Measurements from ENCODE around the gene BRICD5.

BRICD5 gene

DNA sequence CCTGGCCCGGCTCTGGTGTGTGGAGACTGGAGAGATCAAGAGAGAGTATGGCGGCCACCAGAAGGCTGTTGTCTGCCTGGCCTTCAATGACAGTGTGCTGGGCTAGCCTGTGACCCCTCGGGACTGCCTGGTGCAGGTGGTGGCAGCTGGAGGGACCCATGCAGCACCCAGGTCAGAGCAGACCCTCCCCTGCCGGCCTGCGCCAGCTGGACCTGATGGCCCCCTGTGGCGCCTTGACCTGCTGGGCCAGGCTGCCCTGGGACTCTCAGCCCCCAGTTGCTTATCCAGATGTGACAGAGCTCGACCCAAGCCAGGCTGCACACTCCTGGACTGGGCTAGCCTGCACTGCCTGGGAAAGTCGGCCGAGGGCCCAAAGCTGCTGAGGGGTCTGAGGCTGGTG, 1.9 kb downstream of the BRICD5 start:
- TF ChIP-seq, protein P1, sequence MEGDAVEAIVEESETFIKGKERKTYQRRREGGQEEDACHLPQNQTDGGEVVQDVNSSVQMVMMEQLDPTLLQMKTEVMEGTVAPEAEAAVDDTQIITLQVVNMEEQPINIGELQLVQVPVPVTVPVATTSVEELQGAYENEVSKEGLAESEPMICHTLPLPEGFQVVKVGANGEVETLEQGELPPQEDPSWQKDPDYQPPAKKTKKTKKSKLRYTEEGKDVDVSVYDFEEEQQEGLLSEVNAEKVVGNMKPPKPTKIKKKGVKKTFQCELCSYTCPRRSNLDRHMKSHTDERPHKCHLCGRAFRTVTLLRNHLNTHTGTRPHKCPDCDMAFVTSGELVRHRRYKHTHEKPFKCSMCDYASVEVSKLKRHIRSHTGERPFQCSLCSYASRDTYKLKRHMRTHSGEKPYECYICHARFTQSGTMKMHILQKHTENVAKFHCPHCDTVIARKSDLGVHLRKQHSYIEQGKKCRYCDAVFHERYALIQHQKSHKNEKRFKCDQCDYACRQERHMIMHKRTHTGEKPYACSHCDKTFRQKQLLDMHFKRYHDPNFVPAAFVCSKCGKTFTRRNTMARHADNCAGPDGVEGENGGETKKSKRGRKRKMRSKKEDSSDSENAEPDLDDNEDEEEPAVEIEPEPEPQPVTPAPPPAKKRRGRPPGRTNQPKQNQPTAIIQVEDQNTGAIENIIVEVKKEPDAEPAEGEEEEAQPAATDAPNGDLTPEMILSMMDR (IDR thresholded peaks at IDR 0.05; ENCODE audit: insufficient read depth, low read length, missing control alignments) = no peak
- CTCF ChIA-PET = no interaction called here
- no peak for DNase-seq (ENCODE audit: low read depth, low spot score)
- H3K4me3 ChIP-seq (ENCODE audit: low read depth, low read length) = no peak overlapping the region
- POLR2A ChIA-PET = interaction anchor here (3.8 kb wide), 1 partner anchor 54 kb away, joined by 17 read pairs; the partner anchor contains the start of gene TRAF7

GRCh38 chr16:2208308-2208707, 2.4 kb downstream of the BRICD5 start:
- H3K4me3 ChIP-seq (ENCODE audit: low read depth, low read length) = no peak overlapping the region
- ChIA-PET CTCF (no interaction called here), POLR2A (interaction anchor here (3.8 kb wide), 1 partner anchor 53 kb away, joined by 17 read pairs; the partner anchor contains the start of gene TRAF7)
- TF ChIP-seq, protein P1 (IDR thresholded peaks at IDR 0.05; ENCODE audit: insufficient read depth, low read length, missing control alignments) = no peak
- no peak for DNase-seq (ENCODE audit: low read depth, low spot score)

DNA sequence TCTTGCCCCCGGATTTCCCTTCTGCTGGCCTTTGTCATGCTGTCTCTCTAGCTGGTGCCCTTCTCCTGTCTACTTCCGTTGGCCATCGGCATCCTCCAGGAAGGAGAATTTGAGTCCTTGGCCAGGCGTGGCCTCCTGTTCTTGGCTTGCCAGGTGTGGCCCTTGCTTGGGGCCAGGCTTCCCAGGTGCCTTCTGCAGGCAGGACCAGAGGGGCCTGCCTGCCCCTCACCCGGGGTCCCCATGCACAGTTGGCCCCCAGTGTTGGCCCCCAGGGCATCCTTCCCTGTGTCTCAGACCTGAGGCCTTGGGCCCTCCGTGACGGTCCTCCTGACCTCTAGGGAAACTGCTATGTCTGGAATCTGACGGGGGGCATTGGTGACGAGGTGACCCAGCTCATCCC, 2.8 kb downstream of the BRICD5 start:
- TF ChIP-seq, protein P1 (IDR thresholded peaks at IDR 0.05; ENCODE audit: insufficient read depth, low read length, missing control alignments) = no peak
- POLR2A ChIA-PET = no interaction called here
- CTCF ChIA-PET = no interaction called here
- no peak for DNase-seq (ENCODE audit: low read depth, low spot score)
- H3K4me3 ChIP-seq (ENCODE audit: low read depth, low read length) = no peak overlapping the region

DNA sequence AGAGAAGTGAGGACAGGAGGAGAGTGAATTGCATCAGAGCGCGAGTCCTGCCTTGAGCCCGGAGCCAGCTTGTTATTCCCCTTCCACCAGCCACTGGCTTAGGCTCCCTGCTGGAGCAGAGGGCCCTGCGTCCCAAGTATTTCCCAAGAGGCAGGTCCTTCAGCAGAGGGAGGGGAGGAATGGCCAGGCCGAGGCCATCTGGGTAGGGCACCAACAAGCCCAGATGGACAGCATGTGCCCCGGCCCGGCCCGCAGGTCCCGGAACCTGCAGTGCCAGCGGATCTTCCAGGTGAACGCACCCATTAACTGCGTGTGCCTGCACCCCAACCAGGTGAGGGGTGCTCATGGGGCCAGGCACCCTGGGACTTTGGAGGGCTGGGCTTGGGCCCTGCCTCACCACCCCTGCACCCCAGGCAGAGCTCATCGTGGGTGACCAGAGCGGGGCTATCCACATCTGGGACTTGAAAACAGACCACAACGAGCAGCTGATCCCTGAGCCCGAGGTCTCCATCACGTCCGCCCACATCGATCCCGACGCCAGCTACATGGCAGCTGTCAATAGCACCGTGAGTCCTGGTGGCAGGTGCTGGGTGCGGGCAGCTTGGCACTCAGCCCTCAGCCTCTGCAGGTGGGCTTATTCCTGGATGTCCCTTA, 3.8 kb downstream of the BRICD5 start:
- DNase-seq (ENCODE audit: low read depth, low spot score) = no peak
- CTCF ChIA-PET = interaction anchor here (0.6 to 2.1 kb wide), 3 partner anchors 10 to 295 kb away, joined by 3 to 7 read pairs (median 5); no protein-coding TSS in a partner anchor
- H3K4me3 ChIP-seq (ENCODE audit: low read depth, low read length) = peak overlapping the region; percentile 6; the same call in 1 of the 2 replicates
- POLR2A ChIA-PET = interaction anchor here (0.6 to 2.4 kb wide), 2 partner anchors 52 to 1707 kb away, joined by 3 to 9 read pairs; partner anchors contain the start of gene TRAF7
- TF ChIP-seq, protein P1 (IDR thresholded peaks at IDR 0.05; ENCODE audit: insufficient read depth, low read length, missing control alignments) = no peak

GRCh38 chr16:2206420-2206779, 4.3 kb downstream of the BRICD5 start:
- DNase-seq (ENCODE audit: low read depth, low spot score) = no peak
- TF ChIP-seq, protein P1 (IDR thresholded peaks at IDR 0.05; ENCODE audit: insufficient read depth, low read length, missing control alignments) = no peak
- ChIA-PET CTCF (interaction anchor here (0.6 to 2.1 kb wide), 3 partner anchors 9 to 295 kb away, joined by 3 to 7 read pairs (median 5); no protein-coding TSS in a partner anchor), POLR2A (interaction anchor here (0.6 to 2.4 kb wide), 3 partner anchors 8 to 1706 kb away, joined by 3 to 9 read pairs (median 6); partner anchors contain the start of genes PGP and TRAF7)
- H3K4me3 ChIP-seq (ENCODE audit: low read depth, low read length) = peak overlapping the region; percentile 97

DNA sequence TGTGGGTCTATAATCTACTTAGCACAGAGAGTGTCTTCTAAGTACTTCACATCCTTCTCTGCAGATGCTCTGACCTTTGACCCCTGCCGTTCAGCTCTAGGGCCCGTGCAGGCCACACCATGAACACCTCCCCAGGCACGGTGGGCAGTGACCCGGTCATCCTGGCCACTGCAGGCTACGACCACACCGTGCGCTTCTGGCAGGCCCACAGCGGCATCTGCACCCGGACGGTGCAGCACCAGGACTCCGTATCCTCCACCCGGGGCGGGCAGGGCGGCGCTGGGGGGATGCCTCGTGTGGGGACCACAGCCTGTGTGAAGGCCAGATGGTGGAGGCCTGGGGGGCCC, 4.7 kb downstream of the BRICD5 start:
- CTCF ChIA-PET = interaction anchor here (0.7 to 2.1 kb wide), 2 partner anchors 65 to 295 kb away, joined by 5 to 7 read pairs; no protein-coding TSS in a partner anchor

More for the DNA sequence above, 4.7 kb downstream of the BRICD5 start:
- TF ChIP-seq, protein P1 (IDR thresholded peaks at IDR 0.05; ENCODE audit: insufficient read depth, low read length, missing control alignments) = no peak
- peak overlapping the region; percentile 97 for H3K4me3 ChIP-seq (ENCODE audit: low read depth, low read length)
- DNase-seq (ENCODE audit: low read depth, low spot score) = no peak
- POLR2A ChIA-PET = interaction anchor here (0.6 to 2.4 kb wide), 4 partner anchors 9 to 51 kb away, joined by 3 to 9 read pairs (median 5); partner anchors contain the start of genes PGP and TRAF7
